ENCODE data around the gene MEIS1.

- TF ChIP-seq, protein P1, sequence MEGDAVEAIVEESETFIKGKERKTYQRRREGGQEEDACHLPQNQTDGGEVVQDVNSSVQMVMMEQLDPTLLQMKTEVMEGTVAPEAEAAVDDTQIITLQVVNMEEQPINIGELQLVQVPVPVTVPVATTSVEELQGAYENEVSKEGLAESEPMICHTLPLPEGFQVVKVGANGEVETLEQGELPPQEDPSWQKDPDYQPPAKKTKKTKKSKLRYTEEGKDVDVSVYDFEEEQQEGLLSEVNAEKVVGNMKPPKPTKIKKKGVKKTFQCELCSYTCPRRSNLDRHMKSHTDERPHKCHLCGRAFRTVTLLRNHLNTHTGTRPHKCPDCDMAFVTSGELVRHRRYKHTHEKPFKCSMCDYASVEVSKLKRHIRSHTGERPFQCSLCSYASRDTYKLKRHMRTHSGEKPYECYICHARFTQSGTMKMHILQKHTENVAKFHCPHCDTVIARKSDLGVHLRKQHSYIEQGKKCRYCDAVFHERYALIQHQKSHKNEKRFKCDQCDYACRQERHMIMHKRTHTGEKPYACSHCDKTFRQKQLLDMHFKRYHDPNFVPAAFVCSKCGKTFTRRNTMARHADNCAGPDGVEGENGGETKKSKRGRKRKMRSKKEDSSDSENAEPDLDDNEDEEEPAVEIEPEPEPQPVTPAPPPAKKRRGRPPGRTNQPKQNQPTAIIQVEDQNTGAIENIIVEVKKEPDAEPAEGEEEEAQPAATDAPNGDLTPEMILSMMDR (IDR thresholded peaks at IDR 0.05) = no peak
- TF ChIP-seq POLR2A (IDR thresholded peaks at IDR 0.05) = no peak
These were observed 159.1 kb downstream of the MEIS1 start for GRCh38 chr2:66594001-66594400.

All from lower leg skin (tissue), 3 donors.